ENCODE data around the gene NAP1L4.

Gene NAP1L4

GRCh38 chr11:2923446-2924375, 68.4 kb downstream of the NAP1L4 start:
- DNase-seq (ENCODE audit: low read depth in 2 of 2) = no peak

- DNase-seq (ENCODE audit: low read depth in 2 of 2) = no peak
Observed at GRCh38 chr11:2922655-2923054, 69.5 kb downstream of the NAP1L4 start.

GRCh38 chr11:2921742-2922493, 70.2 kb downstream of the NAP1L4 start:
- no peak for DNase-seq (ENCODE audit: low read depth in 2 of 2)

GRCh38 chr11:2921261-2921660, 70.9 kb downstream of the NAP1L4 start:
- DNase-seq (ENCODE audit: low read depth in 2 of 2) = no peak

GRCh38 chr11:2920343-2920742, 71.8 kb downstream of the NAP1L4 start:
- no peak for DNase-seq (ENCODE audit: low read depth in 2 of 2)

- no peak for DNase-seq (ENCODE audit: low read depth in 2 of 2)
Observed at GRCh38 chr11:2919837-2920236, 72.3 kb downstream of the NAP1L4 start.

GRCh38 chr11:2919188-2919587, 72.9 kb downstream of the NAP1L4 start:
- no peak for DNase-seq (ENCODE audit: low read depth in 2 of 2)

GRCh38 chr11:2917842-2918490, 74.2 kb downstream of the NAP1L4 start:
- no peak for DNase-seq (ENCODE audit: low read depth in 2 of 2)

GRCh38 chr11:2916892-2917645, 75.1 kb downstream of the NAP1L4 start:
- DNase-seq (ENCODE audit: low read depth in 2 of 2) = no peak

GRCh38 chr11:2916114-2916891, 75.8 kb downstream of the NAP1L4 start:
- DNase-seq (ENCODE audit: low read depth in 2 of 2) = no peak

- DNase-seq (ENCODE audit: low read depth in 2 of 2) = no peak
Observed at GRCh38 chr11:2915473-2915872, 76.7 kb downstream of the NAP1L4 start.

- no peak for DNase-seq (ENCODE audit: low read depth in 2 of 2)
Observed at GRCh38 chr11:2914455-2915195, 77.5 kb downstream of the NAP1L4 start.

GRCh38 chr11:2913776-2914175, 78.4 kb downstream of the NAP1L4 start:
- DNase-seq (ENCODE audit: low read depth in 2 of 2) = no peak

GRCh38 chr11:2913019-2913431, 79.1 kb downstream of the NAP1L4 start:
- no peak for DNase-seq (ENCODE audit: low read depth in 2 of 2)

GRCh38 chr11:2912498-2912897, 79.6 kb downstream of the NAP1L4 start:
- no peak for DNase-seq (ENCODE audit: low read depth in 2 of 2)

- DNase-seq (ENCODE audit: low read depth in 2 of 2) = no peak
Observed at GRCh38 chr11:2911785-2912391, 80.2 kb downstream of the NAP1L4 start.

GRCh38 chr11:2911088-2911784, 80.9 kb downstream of the NAP1L4 start:
- no peak for DNase-seq (ENCODE audit: low read depth in 2 of 2)

- no peak for DNase-seq (ENCODE audit: low read depth in 2 of 2)
Observed at GRCh38 chr11:2910401-2910955, 81.7 kb downstream of the NAP1L4 start.
